ENCODE results near the gene EHD3. TPM values are rescaled to one million over a fixed set of nuclear protein-coding genes. Genes with fewer than 3 reads are reported as not detected.

The EHD3 gene
- total RNA-seq, 2 donors from 2014 or later, result 1.1 TPM

- Mint-ChIP-seq H3K4me3 (no peak overlapping the region), H3K9me3 (peaks cover 5% of the 10 kb centered on the region), H3K4me1 (no peaks in the 10 kb centered on the region), H3K27ac (no peak overlapping the region), H3K27me3 (peaks cover 3% of the 10 kb centered on the region), H3K36me3 (ENCODE audit: low read depth) (no peaks in the 10 kb centered on the region)
- no peak for ATAC-seq (replicated peaks)
These were observed 31.1 kb upstream of the EHD3 start for GRCh38 chr2:31202833-31203232.

DNA sequence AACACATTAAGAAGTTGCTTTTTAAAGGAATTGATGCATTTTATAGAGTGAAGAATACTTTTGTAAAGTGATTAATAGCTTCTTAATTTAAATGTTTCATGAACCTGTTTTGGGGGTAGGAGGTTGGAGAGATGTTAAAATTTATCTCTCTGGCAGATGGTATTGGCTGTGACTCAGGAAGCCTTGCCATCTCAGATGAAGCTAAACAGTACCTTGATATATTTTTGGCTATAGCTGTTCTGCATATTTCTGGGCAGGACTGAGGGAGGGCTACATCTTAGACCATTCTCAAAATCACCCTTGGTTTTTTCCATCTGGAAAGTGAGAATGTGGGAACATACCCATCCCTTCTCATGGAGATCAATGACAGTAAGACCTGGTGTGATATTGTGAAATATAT is 30.0 kb upstream of the EHD3 start:
- no peak overlapping the region for H3K4me3 Mint-ChIP-seq

DNA sequence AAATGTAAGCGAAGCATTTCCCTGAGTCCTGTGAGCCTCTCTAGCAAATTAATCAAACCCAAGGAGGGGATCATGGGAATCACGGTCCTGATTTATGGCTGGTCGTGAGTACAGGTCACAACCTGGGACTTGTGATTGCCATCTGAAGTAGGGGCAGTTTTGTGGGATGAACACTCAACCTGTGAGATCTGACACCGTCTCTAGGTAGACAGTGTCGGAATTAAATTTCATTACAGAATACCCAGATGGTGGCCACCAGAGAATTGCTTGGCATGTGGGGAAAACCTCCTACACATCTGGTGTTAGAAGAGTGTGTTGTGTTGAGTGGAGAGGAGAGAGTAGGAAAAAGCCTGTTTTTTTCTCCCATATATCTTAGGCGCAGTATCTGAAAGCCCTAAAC is 29.2 kb upstream of the EHD3 start:
- ATAC-seq (replicated peaks), result no peak
- Mint-ChIP-seq H3K9me3 (no peaks in the 10 kb centered on the region), H3K27ac (no peak overlapping the region), H3K27me3 (peaks cover 3% of the 10 kb centered on the region), H3K36me3 (ENCODE audit: low read depth) (no peaks in the 10 kb centered on the region), H3K4me3 (no peak overlapping the region), H3K4me1 (no peaks in the 10 kb centered on the region)

More for the DNA sequence above, 30.0 kb upstream of the EHD3 start:
- no peaks in the 10 kb centered on the region for H3K36me3 Mint-ChIP-seq (ENCODE audit: low read depth)
- no peaks in the 10 kb centered on the region for H3K4me1 Mint-ChIP-seq
- no peak overlapping the region for H3K27ac Mint-ChIP-seq
- peaks cover 2% of the 10 kb centered on the region for H3K9me3 Mint-ChIP-seq
- H3K27me3 Mint-ChIP-seq, result peaks cover 3% of the 10 kb centered on the region
- ATAC-seq (replicated peaks), result no peak

GRCh38 chr2:31205186-31205585 is 28.8 kb upstream of the EHD3 start:
- Mint-ChIP-seq H3K27ac (no peak overlapping the region), H3K27me3 (peaks cover 3% of the 10 kb centered on the region), H3K4me1 (no peaks in the 10 kb centered on the region), H3K36me3 (ENCODE audit: low read depth) (no peaks in the 10 kb centered on the region), H3K9me3 (no peaks in the 10 kb centered on the region), H3K4me3 (no peak overlapping the region)
- no peak for ATAC-seq (replicated peaks)

DNA sequence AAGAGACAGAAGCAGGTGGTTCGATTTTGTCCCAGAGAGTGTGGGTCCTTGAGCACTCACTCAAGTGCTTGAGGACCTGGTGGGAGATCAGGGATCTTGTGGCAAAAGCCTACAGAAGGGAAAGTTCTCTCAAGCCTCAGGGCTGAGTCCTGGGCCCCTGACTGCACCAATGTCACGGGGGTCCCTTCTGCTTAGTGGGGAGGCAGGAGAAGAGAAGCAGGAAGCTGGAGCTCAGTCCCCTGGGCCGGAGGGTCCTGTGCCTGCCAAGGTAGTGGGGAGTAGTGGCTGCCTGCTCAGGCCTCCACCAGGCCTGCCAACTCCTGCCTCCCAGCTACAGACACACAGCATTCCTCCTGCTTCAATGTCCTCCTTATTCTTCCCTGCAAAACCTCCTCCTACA is 28.3 kb upstream of the EHD3 start:
- Mint-ChIP-seq H3K27ac (no peak overlapping the region), H3K9me3 (no peaks in the 10 kb centered on the region), H3K4me1 (no peaks in the 10 kb centered on the region), H3K36me3 (ENCODE audit: low read depth) (no peaks in the 10 kb centered on the region), H3K27me3 (peaks cover 3% of the 10 kb centered on the region), H3K4me3 (no peak overlapping the region)
- ATAC-seq (replicated peaks), result no peak

- no peaks in the 10 kb centered on the region for H3K36me3 Mint-ChIP-seq (ENCODE audit: low read depth)
- no peaks in the 10 kb centered on the region for H3K9me3 Mint-ChIP-seq
- peak; percentile 26 for ATAC-seq (replicated peaks)
- no peaks in the 10 kb centered on the region for H3K4me1 Mint-ChIP-seq
- no peak overlapping the region for H3K4me3 Mint-ChIP-seq
- no peak overlapping the region for H3K27ac Mint-ChIP-seq
- peaks cover 3% of the 10 kb centered on the region for H3K27me3 Mint-ChIP-seq
These were observed 26.2 kb upstream of the EHD3 start for GRCh38 chr2:31207790-31208189.

DNA sequence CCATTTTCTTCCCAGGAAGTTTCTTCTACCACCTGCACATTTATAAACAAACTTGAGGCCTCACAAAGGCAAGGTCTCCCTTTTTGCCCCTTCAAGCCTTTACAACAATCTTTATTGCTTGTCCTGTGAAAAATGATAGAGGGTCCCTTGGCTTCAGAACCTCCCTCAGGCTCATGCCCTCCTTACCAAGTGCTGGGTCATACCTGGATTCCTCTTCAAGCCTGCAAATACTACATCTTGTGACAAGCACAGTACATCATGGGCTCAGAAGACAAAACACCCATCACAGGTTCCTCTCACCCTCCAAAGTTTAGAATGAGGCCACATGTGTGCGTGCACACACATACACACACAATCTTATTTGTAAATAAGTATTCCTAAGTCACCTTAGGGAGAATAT is 25.7 kb upstream of the EHD3 start:
- H3K27me3 Mint-ChIP-seq, result peaks cover 3% of the 10 kb centered on the region
- H3K4me1 Mint-ChIP-seq, result no peaks in the 10 kb centered on the region
- H3K36me3 Mint-ChIP-seq (ENCODE audit: low read depth), result no peaks in the 10 kb centered on the region
- no peak for ATAC-seq (replicated peaks)
- H3K9me3 Mint-ChIP-seq, result no peaks in the 10 kb centered on the region
- no peak overlapping the region for H3K4me3 Mint-ChIP-seq
- no peak overlapping the region for H3K27ac Mint-ChIP-seq

DNA sequence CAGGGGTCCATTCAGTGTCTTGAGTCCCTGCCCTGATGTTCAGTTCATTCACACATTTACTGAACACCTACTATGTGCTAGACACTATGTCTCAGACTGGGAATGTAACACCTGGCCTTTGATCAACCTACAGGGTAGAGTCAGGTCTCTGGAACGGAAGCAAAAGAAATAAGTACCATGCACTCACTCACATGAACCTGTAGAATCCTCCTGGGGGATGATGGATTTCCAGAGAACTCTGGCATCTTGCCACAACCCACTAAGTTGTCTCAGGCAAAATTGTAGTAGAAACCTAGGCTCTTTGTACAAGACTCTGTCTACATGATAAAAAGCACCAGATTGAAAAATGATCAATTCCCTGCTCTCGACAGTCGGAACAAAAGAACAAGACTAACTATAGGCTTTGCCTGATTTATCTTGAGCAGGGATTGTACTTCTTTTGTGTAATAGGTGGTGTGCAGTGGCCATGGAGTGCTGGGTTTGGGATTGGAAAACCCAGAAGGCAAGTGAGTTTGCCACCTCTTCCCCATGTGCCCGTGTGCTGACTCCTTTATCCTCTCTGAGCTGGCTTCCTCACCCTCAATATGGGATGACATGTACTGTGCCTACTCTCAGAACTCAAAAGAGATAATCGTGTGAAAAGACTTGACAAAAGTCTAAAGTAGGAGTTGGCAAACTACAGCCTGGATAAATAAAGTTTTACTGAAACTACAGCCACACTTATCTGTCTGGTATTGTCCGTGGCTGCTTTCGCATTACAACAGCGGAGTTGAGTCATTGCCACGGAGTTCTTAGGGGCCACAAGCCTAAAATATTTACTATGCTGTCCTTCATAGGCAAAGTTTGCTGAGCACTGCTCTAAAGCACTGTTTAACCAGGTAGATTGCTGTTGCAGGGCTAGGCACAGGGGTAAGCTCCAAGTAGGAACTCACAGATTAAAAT is 21.0 kb upstream of the EHD3 start:
- Mint-ChIP-seq H3K4me3 (no peak overlapping the region), H3K27me3 (no peaks in the 10 kb centered on the region), H3K36me3 (ENCODE audit: low read depth) (no peaks in the 10 kb centered on the region), H3K9me3 (no peaks in the 10 kb centered on the region), H3K4me1 (peaks cover 9% of the 10 kb centered on the region), H3K27ac (no peak overlapping the region)
- ATAC-seq (replicated peaks), result no peak

GRCh38 chr2:31213601-31214443 is 20.1 kb upstream of the EHD3 start:
- Mint-ChIP-seq H3K36me3 (ENCODE audit: low read depth) (no peaks in the 10 kb centered on the region), H3K27ac (no peak overlapping the region), H3K4me3 (no peak overlapping the region), H3K9me3 (no peaks in the 10 kb centered on the region), H3K27me3 (no peaks in the 10 kb centered on the region), H3K4me1 (peaks cover 12% of the 10 kb centered on the region)
- no peak for ATAC-seq (replicated peaks)

- Mint-ChIP-seq H3K27ac (no peak overlapping the region), H3K9me3 (no peaks in the 10 kb centered on the region), H3K4me3 (no peak overlapping the region), H3K4me1 (peaks cover 13% of the 10 kb centered on the region), H3K36me3 (ENCODE audit: low read depth) (no peaks in the 10 kb centered on the region), H3K27me3 (peaks cover 2% of the 10 kb centered on the region)
- no peak for ATAC-seq (replicated peaks)
These were observed 19.5 kb upstream of the EHD3 start for GRCh38 chr2:31214444-31214915.

DNA sequence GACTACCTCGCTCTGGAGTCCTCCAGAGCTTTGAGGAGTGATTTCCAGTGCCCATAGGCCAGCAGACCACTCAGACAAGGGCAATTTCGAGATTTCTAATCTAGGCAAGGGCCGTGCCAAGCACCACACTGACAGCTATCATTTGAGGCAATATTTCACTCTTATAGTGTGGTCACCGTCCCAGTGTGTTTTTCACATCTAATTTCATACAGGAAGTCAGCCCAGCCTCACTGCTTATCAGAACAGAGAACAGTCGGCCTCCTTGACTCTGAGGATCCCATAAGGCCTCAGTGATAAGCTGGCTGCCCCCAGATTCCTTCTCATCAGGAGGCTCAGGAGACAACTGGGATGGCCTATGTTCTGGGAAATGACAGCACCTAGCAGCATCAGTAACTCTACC is 17.2 kb upstream of the EHD3 start:
- Mint-ChIP-seq H3K36me3 (ENCODE audit: low read depth) (no peaks in the 10 kb centered on the region), H3K27ac (no peak overlapping the region), H3K9me3 (no peaks in the 10 kb centered on the region), H3K4me1 (peaks cover 16% of the 10 kb centered on the region), H3K4me3 (no peak overlapping the region), H3K27me3 (peaks cover 11% of the 10 kb centered on the region)
- peak; percentile 57 for ATAC-seq (replicated peaks)

- Mint-ChIP-seq H3K4me3 (no peak within 1 kb of the TSS), H3K27ac (peak within 1 kb of the TSS; percentile 40), H3K4me1 (peaks cover 16% of the 10 kb centered on the region), H3K9me3 (no peaks in the 10 kb centered on the region), H3K36me3 (ENCODE audit: low read depth) (no peaks in the 10 kb centered on the region), H3K27me3 (peaks cover 16% of the 10 kb centered on the region)
- ATAC-seq (replicated peaks), result peak; percentile 85
These were observed 16.3 kb upstream of the EHD3 start, which contains the start of gene CAPN14 for GRCh38 chr2:31217465-31218200. Gene CAPN14 (minus strand): TSS chr2:31217515. CDS start chr2:31205447, 12,068 bp downstream.

- Mint-ChIP-seq H3K4me1 (peaks cover 16% of the 10 kb centered on the region), H3K27ac (no peak overlapping the region), H3K36me3 (ENCODE audit: low read depth) (no peaks in the 10 kb centered on the region), H3K27me3 (peaks cover 16% of the 10 kb centered on the region), H3K4me3 (no peak overlapping the region), H3K9me3 (no peaks in the 10 kb centered on the region)
- ATAC-seq (replicated peaks), result peak; percentile 20
These were observed 14.6 kb upstream of the EHD3 start for GRCh38 chr2:31219131-31219969.

All from activated T-helper 17 cell treated with anti-CD3 and anti-CD28 coated beads, Interleukin-2, amount 50 U/mL, for 72 hours (primary cell).